OCI-LY1 (cell line): Measurements from ENCODE around the gene PCDHGA10.

Experiments used
- EZH2 ChIP-seq: fragments of 200-600 bp; sonication (generic), shearing (Covaris generic); IDR thresholded peaks from 2 replicates; pipeline ENCODE4 v1.8.0; 2017; ENCODE audit warnings: borderline replicate concordance, mixed run types, mild to moderate bottlenecking, antibody characterized with exemption, low read length, moderate library complexity, mixed read lengths
- TF ChIP-seq, protein P1 (sequence below): fragments of 200-600 bp; sonication (generic), shearing (Covaris generic); IDR thresholded peaks from 2 replicates; pipeline ENCODE4 v1.5.1; 2017; ENCODE audit warnings: mild to moderate bottlenecking, antibody characterized with exemption, low read length, moderate library complexity, mixed read lengths

DNA sequence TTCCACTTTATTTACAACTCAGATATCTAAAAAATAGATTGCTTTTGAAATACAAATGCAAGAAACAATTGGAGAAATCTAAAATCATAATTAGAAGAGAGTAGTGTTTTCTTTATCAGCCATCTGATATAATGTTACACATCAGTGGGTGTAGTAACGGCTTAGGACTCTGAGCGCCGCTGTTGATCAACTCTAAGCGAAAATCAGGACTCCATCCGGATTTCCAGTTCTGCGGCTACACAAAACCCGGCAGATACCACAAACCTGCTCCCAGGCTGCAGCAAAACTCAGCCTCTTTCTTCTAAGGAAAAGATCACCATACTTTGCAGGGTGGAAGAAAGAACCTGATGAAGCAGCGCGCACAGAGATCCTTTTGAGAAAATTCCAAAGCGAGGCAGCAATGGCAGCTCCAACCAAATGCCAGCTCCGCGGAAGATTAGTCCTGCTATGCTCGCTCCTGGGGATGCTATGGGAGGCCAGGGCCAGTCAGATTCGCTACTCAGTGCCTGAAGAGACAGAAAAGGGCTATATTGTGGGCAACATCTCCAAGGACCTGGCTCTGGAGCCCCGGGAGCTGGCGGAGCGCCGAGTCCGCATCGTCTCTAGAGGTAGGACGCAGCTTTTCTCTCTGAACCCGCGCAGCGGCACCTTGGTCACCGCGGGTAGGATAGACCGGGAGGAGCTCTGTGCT is 10.1 kb upstream of the PCDHGA10 start, which contains the start of gene PCDHGA9:
- TF ChIP-seq EZH2 = no peak
- TF ChIP-seq, protein P1, sequence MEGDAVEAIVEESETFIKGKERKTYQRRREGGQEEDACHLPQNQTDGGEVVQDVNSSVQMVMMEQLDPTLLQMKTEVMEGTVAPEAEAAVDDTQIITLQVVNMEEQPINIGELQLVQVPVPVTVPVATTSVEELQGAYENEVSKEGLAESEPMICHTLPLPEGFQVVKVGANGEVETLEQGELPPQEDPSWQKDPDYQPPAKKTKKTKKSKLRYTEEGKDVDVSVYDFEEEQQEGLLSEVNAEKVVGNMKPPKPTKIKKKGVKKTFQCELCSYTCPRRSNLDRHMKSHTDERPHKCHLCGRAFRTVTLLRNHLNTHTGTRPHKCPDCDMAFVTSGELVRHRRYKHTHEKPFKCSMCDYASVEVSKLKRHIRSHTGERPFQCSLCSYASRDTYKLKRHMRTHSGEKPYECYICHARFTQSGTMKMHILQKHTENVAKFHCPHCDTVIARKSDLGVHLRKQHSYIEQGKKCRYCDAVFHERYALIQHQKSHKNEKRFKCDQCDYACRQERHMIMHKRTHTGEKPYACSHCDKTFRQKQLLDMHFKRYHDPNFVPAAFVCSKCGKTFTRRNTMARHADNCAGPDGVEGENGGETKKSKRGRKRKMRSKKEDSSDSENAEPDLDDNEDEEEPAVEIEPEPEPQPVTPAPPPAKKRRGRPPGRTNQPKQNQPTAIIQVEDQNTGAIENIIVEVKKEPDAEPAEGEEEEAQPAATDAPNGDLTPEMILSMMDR = no peak
